Mucosa of rectum (tissue), 2 donors: ENCODE measurements around the gene AHRR.

Source experiments
- H3K27ac ChIP-seq, 2 donors: one replicate each; pipeline ENCODE4 v1.7.0; 2013; ENCODE audit warnings: inconsistent platforms in 2 of 2, low read depth in 2 of 2, low read length in 2 of 2
- H3K27me3 ChIP-seq, 2 donors: one replicate each; pipeline ENCODE4 v1.7.0; 2013; ENCODE audit warnings: low read length in 2 of 2; ENCODE audit not compliant: control insufficient read depth in 2 of 2, insufficient read depth in 2 of 2
- H3K36me3 ChIP-seq, 2 donors: one replicate each; pipeline ENCODE4 v1.7.0; 2013; ENCODE audit warnings: low read length in 2 of 2; ENCODE audit not compliant: control insufficient read depth in 2 of 2, insufficient read depth in 2 of 2
- H3K4me1 ChIP-seq, 2 donors: one replicate each; pipeline ENCODE4 v1.7.0; 2013; ENCODE audit warnings: low read length in 2 of 2, mild to moderate bottlenecking in 1 of 2; ENCODE audit not compliant: control insufficient read depth in 2 of 2, insufficient read depth in 2 of 2
- H3K4me3 ChIP-seq, 2 donors: one replicate each; pipeline ENCODE4 v1.7.0; 2013; ENCODE audit warnings: low read length in 2 of 2
- H3K9ac ChIP-seq, 2 donors: one replicate each; pipeline ENCODE4 v1.7.0; 2013; ENCODE audit warnings: low read length in 2 of 2, low read depth in 1 of 2, mild to moderate bottlenecking in 1 of 2
- H3K9me3 ChIP-seq, 2 donors: one replicate each; pipeline ENCODE4 v1.7.0; 2013; ENCODE audit warnings: low read length in 2 of 2; ENCODE audit not compliant: control insufficient read depth in 2 of 2
- donor health status: healthy.
- donor health status: Normal muscosa, but diverticular disease.

The AHRR gene

GRCh38 chr5:402615-403359 is 81.3 kb downstream of the AHRR start:
- H3K4me3 ChIP-seq = no peak overlapping the region
- no peak overlapping the region for H3K27ac ChIP-seq
- H3K9me3 ChIP-seq = no peaks in the 10 kb centered on the region
- H3K36me3 ChIP-seq = no peaks in the 10 kb centered on the region
- H3K27me3 ChIP-seq = peaks cover 0 to 5% of the 10 kb centered on the region in 2 donors
- H3K4me1 ChIP-seq = peaks cover 4 to 10% of the 10 kb centered on the region in 2 donors
- H3K9ac ChIP-seq = no peak overlapping the region

- H3K9me3 ChIP-seq = no peaks in the 10 kb centered on the region
Measured at GRCh38 chr5:403995-404394, 82.5 kb downstream of the AHRR start.

GRCh38 chr5:404666-405241 is 83.2 kb downstream of the AHRR start:
- H3K4me3 ChIP-seq = no peak overlapping the region
- no peak overlapping the region for H3K9ac ChIP-seq
- no peaks in the 10 kb centered on the region for H3K4me1 ChIP-seq
- H3K27ac ChIP-seq = no peak overlapping the region
- no peaks in the 10 kb centered on the region for H3K27me3 ChIP-seq
- H3K36me3 ChIP-seq = no peaks in the 10 kb centered on the region
- H3K9me3 ChIP-seq = no peaks in the 10 kb centered on the region

More at GRCh38 chr5:403995-404394, 82.5 kb downstream of the AHRR start:
- no peak overlapping the region for H3K27ac ChIP-seq
- H3K27me3 ChIP-seq = peaks cover 0 to 5% of the 10 kb centered on the region in 2 donors
- no peak overlapping the region for H3K9ac ChIP-seq
- no peak overlapping the region for H3K4me3 ChIP-seq
- H3K36me3 ChIP-seq = no peaks in the 10 kb centered on the region
- H3K4me1 ChIP-seq = peaks cover 4 to 6% of the 10 kb centered on the region in 2 donors

- no peaks in the 10 kb centered on the region for H3K4me1 ChIP-seq
- no peak overlapping the region for H3K9ac ChIP-seq
- no peaks in the 10 kb centered on the region for H3K9me3 ChIP-seq
- H3K27me3 ChIP-seq = no peaks in the 10 kb centered on the region
- H3K4me3 ChIP-seq = no peak overlapping the region
- no peak overlapping the region for H3K27ac ChIP-seq
- H3K36me3 ChIP-seq = no peaks in the 10 kb centered on the region
Measured at GRCh38 chr5:405421-405820, 83.9 kb downstream of the AHRR start.

- Histone ChIP-seq H3K9me3 (no peaks in the 10 kb centered on the region), H3K4me3 (no peak overlapping the region), H3K4me1 (no peaks in the 10 kb centered on the region), H3K27ac (no peak overlapping the region), H3K9ac (no peak overlapping the region), H3K27me3 (peaks cover 0 to under 1% of the 10 kb centered on the region in 2 donors), H3K36me3 (no peaks in the 10 kb centered on the region)
Measured at GRCh38 chr5:406041-406440, 84.5 kb downstream of the AHRR start.

- H3K4me3 ChIP-seq = no peak overlapping the region
- H3K9me3 ChIP-seq = no peaks in the 10 kb centered on the region
- no peaks in the 10 kb centered on the region for H3K36me3 ChIP-seq
- no peak overlapping the region for H3K9ac ChIP-seq
- no peaks in the 10 kb centered on the region for H3K4me1 ChIP-seq
- H3K27me3 ChIP-seq = peaks cover 0 to 2% of the 10 kb centered on the region in 2 donors
- no peak overlapping the region for H3K27ac ChIP-seq
Measured at GRCh38 chr5:407051-407450, 85.5 kb downstream of the AHRR start.

- Histone ChIP-seq H3K9me3 (no peaks in the 10 kb centered on the region), H3K36me3 (no peaks in the 10 kb centered on the region), H3K4me1 (no peaks in the 10 kb centered on the region), H3K9ac (no peak overlapping the region), H3K27ac (no peak overlapping the region), H3K4me3 (no peak overlapping the region), H3K27me3 (peaks cover 0 to 2% of the 10 kb centered on the region in 2 donors)
Measured at GRCh38 chr5:407801-408268, 86.3 kb downstream of the AHRR start.

GRCh38 chr5:410911-411517 is 89.5 kb downstream of the AHRR start:
- Histone ChIP-seq H3K27ac (no peak overlapping the region), H3K4me3 (no peak overlapping the region), H3K9ac (no peak overlapping the region), H3K9me3 (no peaks in the 10 kb centered on the region), H3K36me3 (no peaks in the 10 kb centered on the region), H3K4me1 (peaks cover 2 to 7% of the 10 kb centered on the region in 2 donors), H3K27me3 (peaks cover 0 to 2% of the 10 kb centered on the region in 2 donors)

GRCh38 chr5:411728-412127 is 90.2 kb downstream of the AHRR start:
- H3K4me1 ChIP-seq = peaks cover 3 to 11% of the 10 kb centered on the region in 2 donors
- no peak overlapping the region for H3K9ac ChIP-seq
- no peak overlapping the region for H3K27ac ChIP-seq
- H3K27me3 ChIP-seq = peaks cover 0 to 2% of the 10 kb centered on the region in 2 donors
- no peaks in the 10 kb centered on the region for H3K9me3 ChIP-seq
- H3K4me3 ChIP-seq = no peak overlapping the region
- H3K36me3 ChIP-seq = no peaks in the 10 kb centered on the region
